ENCODE measurements around the gene DOCK8. TPM values are rescaled to one million over a fixed set of nuclear protein-coding genes. Genes with fewer than 3 reads are reported as not detected.
A peak's percentile ranks its signal among the peaks of the same experiment; 100 is the strongest.
"Not testable (repeated sequence)": the region's sequence is repeated elsewhere in the genome, so short reads cannot be mapped to it uniquely, and the experiment has no call there.

The DOCK8 gene
- total and polyA plus RNA-seq, 10 donors = 34.3 to 275 (median 184) TPM

GRCh38 chr9:217950-218349 lies 3.3 kb downstream of the DOCK8 start:
- TF ChIP-seq CTCF (IDR thresholded peaks at IDR 0.05 in 8 of 11, conservative IDR thresholded peaks at IDR 0.05 in 3 of 11) = no peak
- no peak for TF ChIP-seq POLR2AphosphoS5 (IDR thresholded peaks at IDR 0.05)
- DNase-seq = no peak
- no peaks in the 10 kb centered on the region for H3K9me3 ChIP-seq
- no peaks in the 10 kb centered on the region for H3K36me3 ChIP-seq
- H3K4me1 ChIP-seq = peaks cover 26 to 96% (median 87%) of the 10 kb centered on the region in 6 donors
- intact Hi-C loops (cut with DNase I; ENCODE audit: low total_unique reads) = no loop called here
- peak overlapping the region in 7 of 8 donors; percentile 9 to 98 (median 95) for H3K27ac ChIP-seq
- 65 to 79% (median 72%) methylated on average over 2 of the region's 2 CpGs for WGBS, 5 donors
- H3K4me3 ChIP-seq = peak overlapping the region in 3 of 8 donors; percentile 77 to 84 (median 80)
- H3K27me3 ChIP-seq (replicated peaks in 1 of 7) = no peaks in the 10 kb centered on the region

GRCh38 chr9:219036-219435 lies 4.4 kb downstream of the DOCK8 start:
- H3K9me3 ChIP-seq; DNase-seq; H3K27me3 ChIP-seq (replicated peaks in 1 of 7); H3K36me3 ChIP-seq; intact Hi-C loops (cut with DNase I; ENCODE audit: low total_unique reads): not testable (repeated sequence)
- H3K4me1 ChIP-seq = peaks cover 36 to 96% (median 90%) of the 10 kb centered on the region in 6 donors
- peak overlapping the region in 6 of 8 donors; percentile 44 to 98 (median 80) for H3K27ac ChIP-seq
- H3K4me3 ChIP-seq = peak overlapping the region in 1 of 8 donors; percentile 4
- 94 to 96% (median 95%) methylated on average over 7 of the region's 7 CpGs for WGBS, 5 donors

- WGBS, 5 donors = 58 to 79% (median 63%) methylated on average over 7 of the region's 7 CpGs
- Histone ChIP-seq H3K27ac (peak overlapping the region in 7 of 8 donors; percentile 13 to 98 (median 67)), H3K27me3 (replicated peaks in 1 of 7) (no peaks in the 10 kb centered on the region), H3K4me1 (peaks cover 43 to 98% (median 94%) of the 10 kb centered on the region in 6 donors), H3K9me3 (no peaks in the 10 kb centered on the region), H3K4me3 (peak overlapping the region in 1 of 8 donors; percentile 4), H3K36me3 (no peaks in the 10 kb centered on the region)
- DNase-seq = no peak
- intact Hi-C loops (cut with DNase I; ENCODE audit: low total_unique reads) = no loop called here
- no peak for TF ChIP-seq CTCF (IDR thresholded peaks at IDR 0.05 in 8 of 11, conservative IDR thresholded peaks at IDR 0.05 in 3 of 11)
- TF ChIP-seq POLR2AphosphoS5 (IDR thresholded peaks at IDR 0.05) = peak in 1 of 3 donors; percentile 49
- no peak for TF ChIP-seq POLR2A (IDR thresholded peaks at IDR 0.05)
Measured at GRCh38 chr9:219670-220365, 5.2 kb downstream of the DOCK8 start.

GRCh38 chr9:221989-222776 lies 7.5 kb downstream of the DOCK8 start:
- no peak for TF ChIP-seq POLR2AphosphoS5 (IDR thresholded peaks at IDR 0.05)
- TF ChIP-seq CTCF (IDR thresholded peaks at IDR 0.05 in 8 of 11, conservative IDR thresholded peaks at IDR 0.05 in 3 of 11) = no peak
- TF ChIP-seq POLR2A (IDR thresholded peaks at IDR 0.05) = no peak
- intact Hi-C loops (cut with DNase I; ENCODE audit: low total_unique reads) = no loop called here
- Histone ChIP-seq H3K4me3 (peak overlapping the region in 1 of 8 donors; percentile 30), H3K36me3 (no peaks in the 10 kb centered on the region), H3K4me1 (peaks cover 49 to 100% (median 89%) of the 10 kb centered on the region in 6 donors), H3K27ac (peak overlapping the region; percentile 63 to 98 (median 77)), H3K27me3 (replicated peaks in 1 of 7) (no peaks in the 10 kb centered on the region), H3K9me3 (no peaks in the 10 kb centered on the region)
- no peak for DNase-seq
- 45 to 61% (median 49%) methylated on average over 6 of the region's 6 CpGs for WGBS, 5 donors
